Stimulated activated CD8-positive, alpha-beta memory T cell treated with anti-CD3 and anti-CD28 coated beads, Interleukin-12 subunit alpha, Interleukin-12 subunit beta, amount 100 ng/mL, for 24 hours (primary cell): ENCODE measurements around the gene OTX2.

Experiments used
- DNase-seq: peaks from one replicate; pipeline ENCODE4 v3.0.0-alpha.2; 2020; ENCODE audit errors: extremely low read depth

Gene OTX2

GRCh38 chr14:56812364-56813141 is 2.3 kb upstream of the OTX2 start:
- DNase-seq = no peak

- no peak for DNase-seq
These were observed 1.5 kb upstream of the OTX2 start for GRCh38 chr14:56811593-56812363.

- DNase-seq = no peak
These were observed 735 bp upstream of the OTX2 start for GRCh38 chr14:56810836-56811592.

- no peak for DNase-seq
These were observed 771 bp downstream of the OTX2 start for GRCh38 chr14:56809270-56810146.

- DNase-seq = no peak
These were observed 1.7 kb downstream of the OTX2 start for GRCh38 chr14:56808383-56809269.

GRCh38 chr14:56808110-56808382 is 2.2 kb downstream of the OTX2 start:
- DNase-seq = no peak

- DNase-seq = no peak
These were observed 2.7 kb downstream of the OTX2 start for GRCh38 chr14:56807386-56808109.

- no peak for DNase-seq
These were observed 3.5 kb downstream of the OTX2 start for GRCh38 chr14:56806760-56807159.

- DNase-seq = no peak
These were observed 4.1 kb downstream of the OTX2 start for GRCh38 chr14:56805992-56806727.

- no peak for DNase-seq
These were observed 4.9 kb downstream of the OTX2 start for GRCh38 chr14:56805201-56805991.

- DNase-seq = no peak
These were observed 6.3 kb downstream of the OTX2 start for GRCh38 chr14:56803816-56804535.

GRCh38 chr14:56801920-56802319 is 8.4 kb downstream of the OTX2 start:
- no peak for DNase-seq

GRCh38 chr14:56799343-56799645 is 11.0 kb downstream of the OTX2 start:
- DNase-seq = no peak

GRCh38 chr14:56798447-56799342 is 11.6 kb downstream of the OTX2 start:
- no peak for DNase-seq

GRCh38 chr14:56797569-56798446 is 12.5 kb downstream of the OTX2 start:
- no peak for DNase-seq

- DNase-seq = no peak
These were observed 13.2 kb downstream of the OTX2 start for GRCh38 chr14:56797003-56797568.
